Mucosa of gallbladder (tissue), 1 donor: Measurements from ENCODE around the gene DLAT. TPM values are rescaled to one million over a fixed set of nuclear protein-coding genes. Genes with fewer than 3 reads are reported as not detected.

Experiments
- total RNA-seq: library from RNA; stranded (reverse); gene quantifications from one replicate; pipeline ENCODE4 v1.2.1, GENCODE V29; 2021
- donor health status: DM: no; HTN: no; CAD: no.

The DLAT gene
- total RNA-seq, 1 donor from 2014 or later, result 25.0 TPM

Other genes starting within 250 kb of the DLAT start
- 42.4 TPM for gene ALG9, start 153.8 kb upstream of the DLAT start, total RNA-seq
- gene FDXACB1, start 146.2 kb upstream of the DLAT start, total RNA-seq, result 1.8 TPM
- gene CFAP68, start 145.9 kb upstream of the DLAT start, total RNA-seq, result 21.8 TPM
- gene CRYAB, start 113.6 kb upstream of the DLAT start, total RNA-seq, result 277 TPM
- 3.9 TPM for gene HSPB2, start 112.7 kb upstream of the DLAT start, total RNA-seq
- 34.4 TPM for gene C11orf52, start 106.5 kb upstream of the DLAT start, total RNA-seq
- 25.1 TPM for gene DIXDC1, start 88.1 kb upstream of the DLAT start, total RNA-seq
- gene PIH1D2, start 48.6 kb downstream of the DLAT start, total RNA-seq, result 4.3 TPM
- gene NKAPD1, start 48.9 kb downstream of the DLAT start, total RNA-seq, result 19.4 TPM
- 47.9 TPM for gene TIMM8B, start 61.3 kb downstream of the DLAT start, total RNA-seq
- 147 TPM for gene SDHD, start 61.5 kb downstream of the DLAT start, total RNA-seq
- 34.3 TPM for gene IL18, start 138.7 kb downstream of the DLAT start, total RNA-seq
- not detected for gene TEX12, start 142.0 kb downstream of the DLAT start, total RNA-seq
- gene BCO2, start 150.1 kb downstream of the DLAT start, total RNA-seq, result 27.2 TPM
- gene PTS, start 201.0 kb downstream of the DLAT start, total RNA-seq, result 39.9 TPM
- not detected for gene PLET1, start 235.5 kb downstream of the DLAT start, total RNA-seq